Activated T-helper 17 cell treated with anti-CD3 and anti-CD28 coated beads, Interleukin-2, amount 50 U/mL, for 72 hours (primary cell): ENCODE measurements around the gene TESK1. TPM values are rescaled to one million over a fixed set of nuclear protein-coding genes. Genes with fewer than 3 reads are reported as not detected.
A peak's percentile ranks its signal among the peaks of the same experiment; 100 is the strongest.
"Not testable (repeated sequence)": the region's sequence is repeated elsewhere in the genome, so short reads cannot be mapped to it uniquely, and the experiment has no call there.

Experiments
- ATAC-seq: fragments of 150-1000 bp; cut with Tn5 transposase; replicated peaks from 2 replicates; pipeline ENCODE4 v1.10.0; 2021; ENCODE audit warnings: mild to moderate bottlenecking, moderate library complexity
- H3K27ac Mint-ChIP-seq: one replicate; pipeline ENCODE4 v1.8.0; 2022; ENCODE audit warnings: mixed read lengths
- H3K27me3 Mint-ChIP-seq: one replicate; pipeline ENCODE4 v1.8.0; 2022; ENCODE audit warnings: mixed read lengths
- H3K36me3 Mint-ChIP-seq: one replicate; pipeline ENCODE4 v1.8.0; 2022; ENCODE audit warnings: low read depth, mild to moderate bottlenecking, mixed read lengths
- H3K4me1 Mint-ChIP-seq: one replicate; pipeline ENCODE4 v1.8.0; 2022; ENCODE audit warnings: mixed read lengths
- H3K4me3 Mint-ChIP-seq: one replicate; pipeline ENCODE4 v1.8.0; 2022; ENCODE audit warnings: mild to moderate bottlenecking, mixed read lengths
- H3K9me3 Mint-ChIP-seq: one replicate; pipeline ENCODE4 v1.8.0; 2022; ENCODE audit warnings: mixed read lengths
- total RNA-seq, 2 donors: library from RNA; stranded (reverse); gene quantifications; one replicate each; pipeline ENCODE4 v1.2.3, GENCODE V29; 2022

Gene TESK1
- total RNA-seq, 2 donors from 2014 or later: 23.5 to 39.0 TPM

GRCh38 chr9:35599763-35600604 lies 5.1 kb upstream of the TESK1 start:
- Mint-ChIP-seq H3K4me1 (peaks cover 8% of the 10 kb centered on the region), H3K4me3 (no peak overlapping the region), H3K9me3 (no peaks in the 10 kb centered on the region), H3K27ac (no peak overlapping the region), H3K27me3 (no peaks in the 10 kb centered on the region), H3K36me3 (peaks cover 9% of the 10 kb centered on the region)
- ATAC-seq: no peak

- Mint-ChIP-seq H3K4me3 (peak overlapping the region; percentile 92), H3K36me3 (peaks cover 29% of the 10 kb centered on the region), H3K9me3 (no peaks in the 10 kb centered on the region), H3K27ac (peak overlapping the region; percentile 98), H3K27me3 (no peaks in the 10 kb centered on the region), H3K4me1 (peaks cover 21% of the 10 kb centered on the region)
- ATAC-seq: no peak
Observed at GRCh38 chr9:35603506-35603985, 1.5 kb upstream of the TESK1 start.

- peaks cover 35% of the 10 kb centered on the region for H3K36me3 Mint-ChIP-seq
- H3K27me3 Mint-ChIP-seq: no peaks in the 10 kb centered on the region
- no peaks in the 10 kb centered on the region for H3K9me3 Mint-ChIP-seq
- ATAC-seq: peak; percentile 91
- H3K4me1 Mint-ChIP-seq: peaks cover 21% of the 10 kb centered on the region
- H3K4me3 Mint-ChIP-seq: peak overlapping the region; percentile 92
- H3K27ac Mint-ChIP-seq: peak overlapping the region; percentile 98
Observed at GRCh38 chr9:35603986-35604577, 980 bp upstream of the TESK1 start.

DNA sequence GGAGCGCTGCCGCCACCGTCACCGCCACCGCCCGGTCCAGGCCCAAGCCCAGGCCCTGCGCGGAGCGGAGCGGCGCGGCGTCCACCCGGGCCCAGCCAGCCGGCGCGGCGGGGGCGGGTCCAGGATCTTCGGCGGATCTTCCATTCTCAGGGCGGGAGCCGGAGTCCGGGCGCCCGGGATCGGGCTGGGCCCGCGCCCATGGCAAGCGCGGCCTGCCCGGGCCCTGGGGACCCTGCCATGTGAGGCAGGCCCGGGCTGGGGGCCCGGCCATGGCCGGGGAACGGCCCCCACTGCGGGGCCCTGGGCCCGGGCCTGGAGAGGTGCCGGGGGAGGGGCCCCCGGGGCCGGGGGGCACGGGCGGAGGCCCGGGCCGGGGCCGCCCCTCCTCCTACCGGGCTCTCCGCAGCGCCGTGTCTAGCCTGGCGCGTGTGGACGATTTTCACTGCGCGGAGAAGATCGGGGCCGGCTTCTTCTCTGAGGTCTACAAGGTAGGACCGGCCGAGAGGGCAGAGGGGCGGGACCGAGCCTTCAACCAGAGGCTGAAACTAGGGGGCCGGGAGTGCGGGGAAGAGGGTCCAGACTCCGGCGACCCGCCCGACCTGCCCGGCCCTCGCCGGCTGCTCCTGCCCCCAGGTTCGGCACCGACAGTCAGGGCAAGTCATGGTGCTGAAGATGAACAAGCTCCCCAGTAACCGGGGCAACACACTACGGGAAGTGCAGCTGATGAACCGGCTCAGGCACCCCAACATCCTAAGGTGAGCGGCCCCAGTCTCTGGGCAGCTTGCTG lies 482 bp downstream of the TESK1 start:
- Mint-ChIP-seq H3K4me1 (peaks cover 21% of the 10 kb centered on the region), H3K27me3 (no peaks in the 10 kb centered on the region), H3K36me3 (peaks cover 37% of the 10 kb centered on the region), H3K9me3 (no peaks in the 10 kb centered on the region), H3K27ac (no peak overlapping the region), H3K4me3 (peak overlapping the region; percentile 81)
- ATAC-seq: peak; percentile 4

- H3K27ac Mint-ChIP-seq: no peak overlapping the region
- ATAC-seq: no peak
Observed at GRCh38 chr9:35606138-35606504, 1.1 kb downstream of the TESK1 start.

GRCh38 chr9:35606726-35607125 lies 1.7 kb downstream of the TESK1 start:
- peak overlapping the region; percentile 81 for H3K4me3 Mint-ChIP-seq
- H3K27ac Mint-ChIP-seq: peak overlapping the region; percentile 37
- peaks cover 37% of the 10 kb centered on the region for H3K36me3 Mint-ChIP-seq

More at GRCh38 chr9:35606138-35606504, 1.1 kb downstream of the TESK1 start:
- peaks cover 21% of the 10 kb centered on the region for H3K4me1 Mint-ChIP-seq
- H3K27me3 Mint-ChIP-seq: no peaks in the 10 kb centered on the region
- peaks cover 37% of the 10 kb centered on the region for H3K36me3 Mint-ChIP-seq
- no peaks in the 10 kb centered on the region for H3K9me3 Mint-ChIP-seq
- peak overlapping the region; percentile 81 for H3K4me3 Mint-ChIP-seq

DNA sequence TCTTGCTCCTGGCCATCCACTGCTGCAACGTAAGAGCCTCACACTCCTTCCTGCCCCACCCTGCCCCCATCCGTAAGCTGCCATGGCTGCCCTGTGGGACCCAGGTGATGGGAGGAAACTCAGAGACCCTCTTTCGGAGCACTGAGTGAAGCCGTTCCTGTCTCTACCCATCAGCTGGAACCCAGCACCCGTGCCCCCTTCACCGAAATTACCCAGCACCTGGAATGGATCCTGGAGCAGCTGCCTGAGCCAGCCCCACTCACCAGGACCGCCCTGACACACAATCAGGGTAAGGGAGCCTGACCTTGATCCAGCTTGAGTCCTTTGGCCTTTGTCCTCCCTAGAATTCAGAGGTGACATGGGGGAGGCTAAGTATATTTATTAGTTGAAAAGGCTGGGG lies 3.2 kb downstream of the TESK1 start:
- peaks cover 24% of the 10 kb centered on the region for H3K4me1 Mint-ChIP-seq
- no peak for ATAC-seq
- H3K27ac Mint-ChIP-seq: no peak overlapping the region
- H3K4me3 Mint-ChIP-seq: peak overlapping the region; percentile 81
- no peaks in the 10 kb centered on the region for H3K9me3 Mint-ChIP-seq
- H3K36me3 Mint-ChIP-seq: peaks cover 37% of the 10 kb centered on the region
- no peaks in the 10 kb centered on the region for H3K27me3 Mint-ChIP-seq

More at GRCh38 chr9:35606726-35607125, 1.7 kb downstream of the TESK1 start:
- Mint-ChIP-seq H3K9me3 (no peaks in the 10 kb centered on the region), H3K27me3 (no peaks in the 10 kb centered on the region), H3K4me1 (peaks cover 26% of the 10 kb centered on the region)
- no peak for ATAC-seq

DNA sequence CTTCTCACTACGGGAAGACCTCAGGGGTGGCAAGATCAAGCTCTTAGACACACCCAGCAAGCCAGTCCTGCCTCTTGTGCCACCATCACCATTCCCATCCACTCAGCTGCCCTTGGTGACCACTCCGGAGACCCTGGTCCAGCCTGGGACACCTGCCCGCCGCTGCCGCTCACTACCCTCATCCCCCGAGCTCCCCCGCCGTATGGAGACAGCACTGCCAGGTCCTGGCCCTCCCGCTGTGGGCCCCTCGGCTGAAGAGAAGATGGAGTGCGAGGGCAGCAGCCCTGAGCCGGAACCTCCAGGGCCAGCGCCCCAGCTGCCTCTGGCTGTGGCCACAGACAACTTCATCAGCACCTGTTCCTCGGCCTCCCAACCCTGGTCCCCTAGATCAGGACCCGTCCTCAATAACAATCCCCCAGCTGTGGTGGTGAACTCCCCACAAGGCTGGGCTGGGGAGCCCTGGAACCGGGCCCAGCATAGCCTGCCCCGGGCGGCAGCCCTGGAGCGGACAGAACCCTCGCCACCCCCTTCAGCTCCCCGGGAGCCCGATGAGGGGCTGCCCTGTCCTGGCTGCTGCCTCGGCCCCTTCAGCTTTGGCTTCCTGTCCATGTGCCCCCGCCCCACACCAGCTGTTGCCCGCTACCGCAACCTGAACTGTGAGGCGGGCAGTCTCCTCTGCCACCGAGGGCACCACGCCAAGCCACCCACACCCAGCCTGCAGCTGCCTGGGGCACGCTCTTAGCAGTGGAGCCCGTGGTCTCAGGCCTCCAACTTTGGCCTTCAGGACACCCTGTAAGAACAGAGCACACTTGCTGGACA lies 4.1 kb downstream of the TESK1 start:
- Mint-ChIP-seq H3K4me1 (peaks cover 18% of the 10 kb centered on the region), H3K4me3 (no peak overlapping the region), H3K27ac (no peak overlapping the region), H3K36me3 (peaks cover 32% of the 10 kb centered on the region), H3K27me3 (no peaks in the 10 kb centered on the region), H3K9me3 (no peaks in the 10 kb centered on the region)
- no peak for ATAC-seq

DNA sequence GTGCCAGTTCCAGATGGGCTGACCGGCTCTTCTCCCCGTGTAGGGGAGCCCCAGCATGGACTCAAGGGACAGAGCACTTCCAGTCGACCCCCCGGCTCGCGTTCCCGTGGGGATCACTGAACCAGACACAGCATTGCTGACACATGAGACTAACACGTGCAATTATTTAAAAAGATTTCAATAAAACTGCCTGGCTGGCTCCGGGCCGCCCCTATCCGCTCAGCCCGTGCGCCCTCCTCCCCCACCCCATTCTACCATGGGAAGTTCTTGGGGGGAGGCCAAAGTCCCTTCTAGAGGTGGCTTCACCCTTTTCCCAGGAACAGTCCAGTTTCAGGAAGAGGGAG lies 4.7 kb downstream of the TESK1 start:
- Mint-ChIP-seq H3K27ac (no peak overlapping the region), H3K4me3 (no peak overlapping the region), H3K27me3 (no peaks in the 10 kb centered on the region), H3K36me3 (peaks cover 28% of the 10 kb centered on the region), H3K9me3 (no peaks in the 10 kb centered on the region), H3K4me1 (peaks cover 18% of the 10 kb centered on the region)
- ATAC-seq: no peak

GRCh38 chr9:35611230-35611797 lies 6.3 kb downstream of the TESK1 start:
- Mint-ChIP-seq H3K36me3 (peaks cover 28% of the 10 kb centered on the region), H3K4me1 (peaks cover 23% of the 10 kb centered on the region), H3K9me3 (no peaks in the 10 kb centered on the region), H3K4me3 (no peak overlapping the region), H3K27me3 (no peaks in the 10 kb centered on the region), H3K27ac (peak overlapping the region; percentile 40)
- ATAC-seq: peak; percentile 85

GRCh38 chr9:35612066-35612465 lies 7.0 kb downstream of the TESK1 start:
- peaks cover 22% of the 10 kb centered on the region for H3K36me3 Mint-ChIP-seq
- not testable (repeated sequence) for ATAC-seq, H3K27me3 Mint-ChIP-seq, H3K9me3 Mint-ChIP-seq, H3K4me3 Mint-ChIP-seq
- peaks cover 21% of the 10 kb centered on the region for H3K4me1 Mint-ChIP-seq
- H3K27ac Mint-ChIP-seq: peak overlapping the region; percentile 40

GRCh38 chr9:35612843-35613242 lies 7.8 kb downstream of the TESK1 start:
- H3K27me3 Mint-ChIP-seq: no peaks in the 10 kb centered on the region
- H3K27ac Mint-ChIP-seq: no peak overlapping the region
- H3K4me3 Mint-ChIP-seq: no peak overlapping the region
- H3K36me3 Mint-ChIP-seq: peaks cover 20% of the 10 kb centered on the region
- peaks cover 22% of the 10 kb centered on the region for H3K4me1 Mint-ChIP-seq
- H3K9me3 Mint-ChIP-seq: no peaks in the 10 kb centered on the region
- no peak for ATAC-seq

DNA sequence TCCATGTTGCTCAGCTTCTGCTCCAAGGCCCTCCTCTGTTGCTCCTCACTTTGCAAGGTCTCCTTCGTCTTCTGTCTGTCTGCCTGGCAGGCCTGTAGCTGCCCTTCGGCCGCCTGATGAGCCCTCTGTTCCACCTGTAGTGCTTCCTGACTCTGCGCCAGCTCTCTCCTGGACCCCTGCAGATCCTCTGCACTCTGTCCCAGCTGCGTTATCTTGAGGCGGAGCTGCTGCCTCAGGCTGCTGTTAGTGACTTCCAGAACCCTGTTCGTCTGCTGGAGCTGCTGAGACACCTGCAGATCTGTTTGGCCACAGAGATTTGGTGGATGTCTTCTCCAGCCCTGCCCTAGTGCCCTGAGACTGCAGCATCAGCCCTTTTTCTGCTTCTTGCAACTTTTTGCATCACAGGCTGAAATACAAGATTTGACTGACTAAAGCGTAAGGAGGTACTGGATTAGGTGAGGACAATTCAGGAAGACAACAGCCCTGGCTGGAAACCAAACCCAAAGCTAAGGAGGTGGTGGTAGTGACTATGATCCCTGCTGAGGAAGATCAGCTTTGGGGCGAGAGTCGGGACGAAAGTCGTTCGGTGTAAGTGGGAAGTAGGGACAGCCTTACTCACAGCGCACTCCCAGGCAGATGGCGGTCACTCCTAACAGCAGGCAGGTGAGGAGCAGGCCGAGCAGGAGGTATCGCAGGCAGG lies 11.1 kb downstream of the TESK1 start:
- Mint-ChIP-seq H3K4me1 (peaks cover 39% of the 10 kb centered on the region), H3K27ac (peak overlapping the region; percentile 94), H3K36me3 (peaks cover 6% of the 10 kb centered on the region), H3K27me3 (no peaks in the 10 kb centered on the region), H3K9me3 (no peaks in the 10 kb centered on the region), H3K4me3 (peak overlapping the region; percentile 92)
- ATAC-seq: no peak
